Activated B cell treated with CpG ODN at 0.5 μM for 24 hours (primary cell): ENCODE data around the gene OR12D2. TPM values are rescaled to one million over a fixed set of nuclear protein-coding genes. Genes with fewer than 3 reads are reported as not detected.
"Not testable (repeated sequence)": the region's sequence is repeated elsewhere in the genome, so short reads cannot be mapped to it uniquely, and the experiment has no call there.

Experiments
- ATAC-seq: fragments of 200-7000 bp; cut with Tn5 transposase; one replicate; pipeline ENCODE4 v1.10.0; 2021; ENCODE audit warnings: low read depth, mild to moderate bottlenecking, moderate library complexity
- CTCF ChIA-PET: fragments of 350-600 bp; sonication (Branson Sonifier 250); formaldehyde crosslinking; loops from one replicate; lab custom pipeline; 2021; ENCODE audit warnings: antibody characterized with exemption; lab: Charles Lee
- POLR2A ChIA-PET: fragments of 350-600 bp; sonication (Branson Sonifier 250); formaldehyde crosslinking; loops from one replicate; lab custom pipeline; 2021; ENCODE audit warnings: antibody characterized with exemption; lab: Charles Lee
- DNase-seq: peaks from one replicate; pipeline ENCODE4 v3.0.0; 2022
- H3K27ac Mint-ChIP-seq: one replicate; pipeline ENCODE4 v1.8.0; 2020; ENCODE audit warnings: mixed read lengths
- H3K27me3 Mint-ChIP-seq: one replicate; pipeline ENCODE4 v1.8.0; 2021; ENCODE audit warnings: mixed read lengths
- H3K36me3 Mint-ChIP-seq: one replicate; pipeline ENCODE4 v1.8.0; 2021; ENCODE audit warnings: low read depth, mixed read lengths
- H3K4me1 Mint-ChIP-seq: one replicate; pipeline ENCODE4 v1.8.0; 2021; ENCODE audit warnings: mixed read lengths
- H3K4me3 Mint-ChIP-seq: one replicate; pipeline ENCODE4 v1.8.0; 2020; ENCODE audit warnings: mild to moderate bottlenecking, mixed read lengths
- H3K9me3 Mint-ChIP-seq: one replicate; pipeline ENCODE4 v1.8.0; 2020; ENCODE audit warnings: mixed read lengths
- intact Hi-C: fragments of 100-400 bp; cut with micrococcal nuclease; formaldehyde crosslinking; loops from one replicate; pipeline ENCODE4 v1.15.1; 2024
- total RNA-seq: library from RNA; stranded (reverse); gene quantifications from 2 replicates; pipeline ENCODE4 v1.2.3, GENCODE V29; 2022
- TF ChIP-seq, protein P1 (sequence below): fragments of 200-600 bp; IDR thresholded peaks from one replicate; pipeline ENCODE4 v1.8.0; 2022; ENCODE audit warnings: antibody characterized with exemption, mild to moderate bottlenecking

Gene OR12D2
- total RNA-seq, 1 donor from 2014 or later = not detected

DNA sequence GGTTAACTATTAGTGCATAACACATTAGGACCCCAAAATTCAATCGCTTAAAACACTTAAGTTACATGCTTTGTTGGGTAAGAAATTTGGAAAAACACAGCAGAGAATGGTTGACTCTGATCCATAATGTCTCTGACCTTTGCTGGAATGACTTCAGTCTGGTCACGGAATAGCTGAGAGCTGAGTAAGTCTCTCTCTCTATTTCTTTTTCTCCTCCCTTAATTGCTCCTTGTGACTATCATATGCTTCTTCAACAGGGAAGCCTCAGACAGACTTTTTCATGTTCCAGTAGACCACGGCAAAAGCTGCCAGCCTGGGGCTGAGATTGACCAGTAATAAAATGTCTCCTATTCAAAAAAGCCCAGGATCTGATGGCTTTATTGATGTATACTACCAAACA lies 24.1 kb downstream of the OR12D2 start:
- Mint-ChIP-seq H3K9me3 (no peaks in the 10 kb centered on the region), H3K4me3 (no peak overlapping the region), H3K36me3 (no peaks in the 10 kb centered on the region), H3K4me1 (no peaks in the 10 kb centered on the region), H3K27ac (no peak overlapping the region), H3K27me3 (peaks cover 14% of the 10 kb centered on the region)
- TF ChIP-seq, protein P1, sequence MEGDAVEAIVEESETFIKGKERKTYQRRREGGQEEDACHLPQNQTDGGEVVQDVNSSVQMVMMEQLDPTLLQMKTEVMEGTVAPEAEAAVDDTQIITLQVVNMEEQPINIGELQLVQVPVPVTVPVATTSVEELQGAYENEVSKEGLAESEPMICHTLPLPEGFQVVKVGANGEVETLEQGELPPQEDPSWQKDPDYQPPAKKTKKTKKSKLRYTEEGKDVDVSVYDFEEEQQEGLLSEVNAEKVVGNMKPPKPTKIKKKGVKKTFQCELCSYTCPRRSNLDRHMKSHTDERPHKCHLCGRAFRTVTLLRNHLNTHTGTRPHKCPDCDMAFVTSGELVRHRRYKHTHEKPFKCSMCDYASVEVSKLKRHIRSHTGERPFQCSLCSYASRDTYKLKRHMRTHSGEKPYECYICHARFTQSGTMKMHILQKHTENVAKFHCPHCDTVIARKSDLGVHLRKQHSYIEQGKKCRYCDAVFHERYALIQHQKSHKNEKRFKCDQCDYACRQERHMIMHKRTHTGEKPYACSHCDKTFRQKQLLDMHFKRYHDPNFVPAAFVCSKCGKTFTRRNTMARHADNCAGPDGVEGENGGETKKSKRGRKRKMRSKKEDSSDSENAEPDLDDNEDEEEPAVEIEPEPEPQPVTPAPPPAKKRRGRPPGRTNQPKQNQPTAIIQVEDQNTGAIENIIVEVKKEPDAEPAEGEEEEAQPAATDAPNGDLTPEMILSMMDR = no peak
- intact Hi-C loops = no loop called here
- POLR2A ChIA-PET = no interaction called here
- no peak for DNase-seq
- no peak for ATAC-seq
- CTCF ChIA-PET = no interaction called here

DNA sequence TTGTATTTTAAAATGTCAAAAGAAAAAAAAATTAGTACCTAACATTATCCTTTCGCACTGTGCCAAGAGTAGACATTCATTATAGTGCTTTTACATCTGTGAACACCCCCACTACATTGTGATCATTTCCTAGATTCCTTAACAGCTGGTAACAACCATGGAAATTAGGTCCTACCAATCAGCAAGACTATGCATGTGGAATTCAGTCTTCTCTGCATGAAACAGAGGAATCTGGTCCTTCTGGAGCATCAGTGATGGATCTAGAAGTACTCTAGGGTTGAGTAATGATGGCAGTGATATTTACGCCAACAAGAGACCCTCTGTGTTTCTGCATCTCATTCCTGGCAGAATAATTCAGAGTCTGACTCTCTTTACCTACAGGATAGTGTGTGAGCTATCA lies 28.7 kb downstream of the OR12D2 start:
- Mint-ChIP-seq H3K9me3 (no peaks in the 10 kb centered on the region), H3K27ac (no peak overlapping the region), H3K36me3 (no peaks in the 10 kb centered on the region), H3K4me3 (no peak overlapping the region), H3K4me1 (no peaks in the 10 kb centered on the region), H3K27me3 (peaks cover 13% of the 10 kb centered on the region)
- no peak for DNase-seq
- POLR2A ChIA-PET = no interaction called here
- ATAC-seq = no peak
- intact Hi-C loops = no loop called here
- TF ChIP-seq, protein P1 = no peak
- CTCF ChIA-PET = no interaction called here

DNA sequence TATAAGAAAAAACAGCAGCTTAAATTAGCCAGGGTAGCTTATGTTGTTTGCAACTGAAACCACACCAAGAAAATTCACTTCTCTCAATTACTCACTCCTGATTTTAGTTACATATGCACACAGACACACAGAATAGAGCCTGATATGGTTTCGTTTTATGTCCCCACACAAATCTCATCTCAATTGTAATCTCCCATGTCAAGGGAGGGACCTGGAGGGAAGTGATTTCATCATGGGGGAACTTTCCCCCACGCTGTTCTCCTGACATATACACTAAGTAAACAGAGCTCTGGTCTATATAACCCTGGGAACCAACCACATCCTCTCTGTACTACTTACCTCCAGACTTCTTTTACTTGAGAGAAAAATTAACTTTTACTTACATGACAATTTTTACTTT lies 29.1 kb downstream of the OR12D2 start:
- Mint-ChIP-seq H3K27me3 (peaks cover 13% of the 10 kb centered on the region), H3K9me3 (no peaks in the 10 kb centered on the region), H3K27ac (no peak overlapping the region), H3K4me3 (no peak overlapping the region), H3K36me3 (no peaks in the 10 kb centered on the region), H3K4me1 (no peaks in the 10 kb centered on the region)
- ChIA-PET CTCF (no interaction called here), POLR2A (no interaction called here)
- TF ChIP-seq, protein P1 = no peak
- intact Hi-C loops = no loop called here
- DNase-seq (no peak), ATAC-seq (no peak)

DNA sequence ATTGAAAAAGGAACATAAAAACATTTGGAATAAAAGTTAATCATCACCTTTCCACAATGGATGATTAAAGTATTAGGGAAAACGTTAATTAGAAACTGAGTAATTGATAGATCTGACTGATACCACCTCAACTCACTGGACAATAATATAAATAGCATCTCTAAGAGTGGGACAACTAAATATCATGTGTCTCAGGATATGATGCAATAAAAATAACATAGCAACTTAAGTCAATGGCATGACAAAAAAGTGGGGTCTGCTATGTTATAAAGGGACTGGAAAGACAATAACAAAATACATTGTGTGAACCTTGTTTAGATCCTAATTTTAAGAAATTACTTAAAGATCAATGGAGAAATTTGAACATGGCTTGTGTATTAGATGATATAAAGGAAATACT lies 29.6 kb downstream of the OR12D2 start:
- no peak for ATAC-seq
- DNase-seq = no peak
- Mint-ChIP-seq H3K9me3 (no peaks in the 10 kb centered on the region), H3K27me3 (peaks cover 10% of the 10 kb centered on the region), H3K4me3 (no peak overlapping the region), H3K4me1 (no peaks in the 10 kb centered on the region), H3K27ac (no peak overlapping the region), H3K36me3 (no peaks in the 10 kb centered on the region)
- intact Hi-C loops = no loop called here
- TF ChIP-seq, protein P1 = no peak
- ChIA-PET CTCF (no interaction called here), POLR2A (no interaction called here)

DNA sequence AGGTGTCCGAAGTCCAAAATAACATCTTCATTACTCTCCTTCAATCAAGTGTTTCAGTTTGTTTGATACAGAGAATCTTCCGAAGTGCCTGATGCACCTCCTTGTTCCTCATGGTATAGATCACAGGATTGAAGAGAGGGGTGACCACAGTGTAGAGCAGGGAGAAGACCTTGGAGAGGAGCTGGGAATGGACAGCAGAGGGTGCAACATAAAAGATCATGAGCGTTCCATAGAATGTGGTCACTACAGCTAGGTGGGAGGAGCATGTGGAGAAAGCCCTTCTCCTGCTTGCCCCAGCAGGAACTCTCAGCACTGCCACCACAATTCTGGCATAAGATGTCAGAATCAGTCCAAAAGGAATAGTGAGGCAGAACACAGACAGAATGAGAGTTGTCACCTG lies 31.2 kb downstream of the OR12D2 start:
- Mint-ChIP-seq H3K27ac (no peak overlapping the region), H3K4me3 (no peak overlapping the region), H3K4me1 (no peaks in the 10 kb centered on the region), H3K27me3 (peaks cover 11% of the 10 kb centered on the region), H3K36me3 (no peaks in the 10 kb centered on the region), H3K9me3 (no peaks in the 10 kb centered on the region)
- no peak for DNase-seq
- CTCF ChIA-PET = no interaction called here
- TF ChIP-seq, protein P1 = no peak
- ATAC-seq = no peak
- intact Hi-C loops = no loop called here
- POLR2A ChIA-PET = no interaction called here

DNA sequence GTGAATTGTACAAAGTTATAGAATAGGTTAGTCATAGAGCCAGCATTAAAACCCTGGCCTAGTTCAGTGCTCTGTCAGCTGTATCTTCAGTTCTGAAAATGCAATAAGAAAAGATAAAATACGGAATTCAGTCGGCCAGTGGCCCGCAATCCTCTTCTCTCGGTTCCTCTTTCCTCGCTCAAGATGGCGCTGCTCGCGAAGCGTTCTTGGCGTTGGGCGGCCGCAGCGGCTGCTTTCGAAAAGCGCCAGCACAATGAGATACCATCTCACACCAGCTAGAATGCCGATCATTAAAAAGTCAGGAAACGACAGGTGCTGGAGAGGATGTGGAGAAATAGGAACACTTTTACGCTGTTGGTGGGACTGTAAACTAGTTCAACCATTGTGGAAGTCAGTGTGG lies 41.3 kb downstream of the OR12D2 start:
- H3K4me1 Mint-ChIP-seq, POLR2A ChIA-PET, ATAC-seq, CTCF ChIA-PET, H3K4me3 Mint-ChIP-seq, H3K27ac Mint-ChIP-seq, DNase-seq, H3K36me3 Mint-ChIP-seq, intact Hi-C loops: not testable (repeated sequence)
- peaks cover 17% of the 10 kb centered on the region for H3K27me3 Mint-ChIP-seq
- peaks cover 14% of the 10 kb centered on the region for H3K9me3 Mint-ChIP-seq
